ENCODE results near the gene TP53BP1.
"Not testable (repeated sequence)": the region's sequence is repeated elsewhere in the genome, so short reads cannot be mapped to it uniquely, and the experiment has no call there.

TP53BP1 gene

DNA sequence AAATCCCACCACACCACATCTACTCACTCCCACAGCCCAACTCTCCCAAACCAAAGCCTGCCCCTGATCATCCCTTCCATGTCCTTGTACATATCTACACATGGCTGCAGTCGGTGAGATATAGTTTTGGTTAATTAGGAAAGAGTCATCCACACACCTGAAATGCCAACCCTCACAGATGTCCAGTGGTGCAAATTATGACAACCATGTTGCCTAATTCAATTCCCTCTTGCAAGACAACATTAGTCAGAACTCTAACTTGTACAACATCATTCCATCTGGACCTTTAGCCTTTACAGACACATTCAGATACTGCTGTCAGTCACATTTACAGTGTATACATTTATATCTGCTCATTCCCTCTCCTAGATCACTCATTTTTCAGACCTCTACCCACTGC is 80.9 kb downstream of the TP53BP1 start:
- no peak for DNase-seq

DNA sequence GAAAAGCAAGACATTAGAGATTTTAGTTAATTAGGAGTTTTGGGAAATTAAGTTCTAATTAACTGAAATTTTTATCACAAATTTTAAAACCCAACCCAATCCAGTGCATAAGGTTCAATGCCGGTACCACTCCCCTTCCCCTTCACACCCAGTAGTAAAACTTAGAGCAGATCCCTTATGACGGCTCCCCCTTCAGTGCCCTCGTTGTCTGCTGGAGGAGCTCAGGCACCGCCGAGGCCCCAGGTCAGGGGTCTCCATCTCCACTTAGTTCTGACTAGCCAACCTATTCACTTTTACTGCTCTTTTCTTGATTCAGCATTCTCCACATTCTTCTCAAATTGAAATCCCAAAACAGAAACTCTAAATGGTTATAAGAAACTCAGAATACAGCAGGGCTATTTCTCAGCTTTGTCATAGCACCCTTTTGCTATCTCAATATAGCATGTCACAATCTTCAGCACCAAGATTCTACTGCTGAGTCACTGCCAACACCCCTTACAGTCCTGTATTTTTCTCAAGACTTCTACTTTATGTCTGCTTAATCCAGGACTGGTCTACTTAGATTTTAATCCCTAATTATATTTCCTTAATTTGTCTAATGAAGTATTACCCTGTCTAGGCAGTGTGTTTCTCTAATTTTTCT is 82.3 kb downstream of the TP53BP1 start:
- DNase-seq: no peak

- DNase-seq: no peak
Observed at GRCh38 chr15:43408789-43409188, 84.2 kb downstream of the TP53BP1 start.

- no peak for DNase-seq
Observed at GRCh38 chr15:43406808-43407207, 86.1 kb downstream of the TP53BP1 start.

GRCh38 chr15:43406189-43406588 is 86.8 kb downstream of the TP53BP1 start:
- no peak for DNase-seq

- peak; percentile 56 to 69 for DNase-seq
Observed at GRCh38 chr15:43404130-43404529, 88.8 kb downstream of the TP53BP1 start.

- DNase-seq: no peak
Observed at GRCh38 chr15:43403616-43404015, 89.3 kb downstream of the TP53BP1 start.

DNA sequence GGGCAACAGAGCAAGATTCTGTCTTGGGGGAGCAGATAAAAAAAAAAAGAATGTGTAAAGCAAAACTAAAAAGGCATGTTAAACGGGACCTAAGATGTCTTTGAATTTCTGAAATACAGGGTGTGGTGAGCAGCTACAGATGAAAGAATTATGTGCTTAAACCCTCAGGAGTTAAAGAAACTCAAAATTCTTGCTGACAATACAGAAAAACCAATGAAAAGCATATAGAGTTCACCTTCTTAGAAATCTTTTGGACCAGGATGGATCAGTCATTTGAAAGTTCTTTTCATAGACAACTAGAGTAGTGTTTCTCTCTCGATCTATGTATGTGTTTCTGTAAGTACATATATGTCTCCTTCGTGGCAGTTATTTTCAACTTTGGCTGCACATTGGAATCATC is 90.7 kb downstream of the TP53BP1 start:
- DNase-seq: no peak

DNA sequence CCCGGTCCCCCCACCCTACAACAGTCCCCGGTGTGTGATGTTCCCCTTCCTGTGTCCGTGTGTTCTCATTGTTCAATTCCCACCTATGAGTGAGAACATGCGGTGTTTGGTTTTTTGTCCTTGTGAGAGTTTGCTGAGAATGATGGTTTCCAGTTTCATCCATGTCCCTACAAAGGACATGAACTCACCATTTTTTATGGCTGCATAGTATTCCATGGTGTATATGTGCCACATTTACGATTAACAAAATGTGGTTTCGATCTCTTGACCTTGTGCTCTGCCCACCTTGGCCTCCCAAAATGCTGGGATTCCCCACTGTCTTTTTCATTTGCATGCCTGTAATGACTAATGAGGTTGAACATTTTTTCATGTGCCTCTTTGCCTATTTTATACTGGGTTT is 99.4 kb downstream of the TP53BP1 start:
- DNase-seq: not testable (repeated sequence)

DNA sequence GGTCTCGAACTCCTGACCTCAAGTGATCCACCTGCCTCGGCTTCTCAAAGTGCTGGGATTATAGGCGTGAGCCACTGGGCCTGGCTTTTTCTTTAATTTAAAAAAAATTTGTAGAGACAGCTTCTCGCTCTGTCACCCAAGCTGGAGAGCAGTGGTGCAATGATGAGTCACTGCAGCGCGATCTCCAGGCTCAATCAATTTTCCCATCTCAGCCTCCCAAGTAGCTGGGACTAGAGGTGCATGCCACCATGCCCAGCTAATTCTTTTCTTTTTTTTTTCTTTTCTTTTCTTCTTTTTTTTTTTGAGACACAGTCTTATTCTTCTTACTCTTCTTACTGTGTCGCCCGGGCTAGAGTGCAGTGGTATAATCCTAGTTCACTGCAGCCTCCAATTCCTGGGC is 102.2 kb downstream of the TP53BP1 start:
- no peak for DNase-seq

DNA sequence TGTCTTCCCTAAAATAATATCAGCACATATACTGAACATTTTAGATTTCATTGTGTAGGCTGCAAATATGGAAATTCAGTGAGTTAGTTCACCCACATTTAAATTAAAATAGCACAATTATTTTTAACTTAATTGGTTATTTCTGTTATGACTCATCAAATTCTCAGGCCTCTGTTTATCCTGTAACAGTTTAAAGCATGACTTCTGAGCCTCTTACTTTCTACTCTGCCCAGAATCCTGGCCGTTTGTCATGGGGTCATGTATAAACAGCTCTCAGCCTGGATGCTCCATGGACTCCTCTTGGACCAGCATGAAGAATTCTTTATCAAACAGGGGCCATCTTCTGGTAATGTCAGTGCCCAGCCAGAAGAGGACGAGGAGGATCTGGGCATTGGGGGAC is 109.9 kb downstream of the TP53BP1 start:
- no peak for DNase-seq

GRCh38 chr15:43382310-43382709 is 110.6 kb downstream of the TP53BP1 start:
- DNase-seq: peak in 1 of 2 experiments; percentile 30

GRCh38 chr15:43378601-43379000 is 114.4 kb downstream of the TP53BP1 start:
- no peak for DNase-seq

DNA sequence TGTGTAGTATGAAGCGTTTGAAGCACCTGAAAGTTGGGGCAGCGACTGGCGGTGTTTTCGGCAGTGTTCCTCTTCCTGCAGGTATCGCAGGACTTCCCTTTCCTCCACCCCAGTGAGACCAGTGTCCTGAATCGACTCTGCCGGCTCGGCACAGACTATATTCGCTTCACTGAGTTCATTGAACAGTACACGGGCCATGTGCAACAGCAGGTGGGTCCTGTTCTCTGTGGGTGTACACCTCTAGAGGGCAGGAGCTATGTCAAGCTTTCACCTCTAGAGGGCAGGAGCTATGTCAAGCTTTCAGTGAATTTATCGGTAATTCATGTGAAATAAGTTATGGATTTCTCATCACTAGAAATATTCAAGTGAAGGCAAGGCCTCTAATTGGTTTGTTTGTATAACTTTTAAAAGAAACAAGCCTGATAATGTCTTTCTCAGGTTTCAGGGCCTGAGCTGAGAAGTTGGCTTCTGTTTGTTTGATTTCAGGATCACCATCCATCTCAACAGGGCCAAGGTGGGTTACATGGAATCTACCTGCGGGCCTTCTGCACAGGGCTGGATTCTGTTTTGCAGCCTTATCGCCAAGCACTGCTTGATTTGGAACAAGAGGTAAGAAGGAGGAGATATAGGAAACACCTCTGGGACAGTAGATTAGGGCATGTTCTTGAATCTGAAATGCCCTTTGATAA is 116.8 kb downstream of the TP53BP1 start:
- peak in 1 of 2 experiments; percentile 53 for DNase-seq

DNA sequence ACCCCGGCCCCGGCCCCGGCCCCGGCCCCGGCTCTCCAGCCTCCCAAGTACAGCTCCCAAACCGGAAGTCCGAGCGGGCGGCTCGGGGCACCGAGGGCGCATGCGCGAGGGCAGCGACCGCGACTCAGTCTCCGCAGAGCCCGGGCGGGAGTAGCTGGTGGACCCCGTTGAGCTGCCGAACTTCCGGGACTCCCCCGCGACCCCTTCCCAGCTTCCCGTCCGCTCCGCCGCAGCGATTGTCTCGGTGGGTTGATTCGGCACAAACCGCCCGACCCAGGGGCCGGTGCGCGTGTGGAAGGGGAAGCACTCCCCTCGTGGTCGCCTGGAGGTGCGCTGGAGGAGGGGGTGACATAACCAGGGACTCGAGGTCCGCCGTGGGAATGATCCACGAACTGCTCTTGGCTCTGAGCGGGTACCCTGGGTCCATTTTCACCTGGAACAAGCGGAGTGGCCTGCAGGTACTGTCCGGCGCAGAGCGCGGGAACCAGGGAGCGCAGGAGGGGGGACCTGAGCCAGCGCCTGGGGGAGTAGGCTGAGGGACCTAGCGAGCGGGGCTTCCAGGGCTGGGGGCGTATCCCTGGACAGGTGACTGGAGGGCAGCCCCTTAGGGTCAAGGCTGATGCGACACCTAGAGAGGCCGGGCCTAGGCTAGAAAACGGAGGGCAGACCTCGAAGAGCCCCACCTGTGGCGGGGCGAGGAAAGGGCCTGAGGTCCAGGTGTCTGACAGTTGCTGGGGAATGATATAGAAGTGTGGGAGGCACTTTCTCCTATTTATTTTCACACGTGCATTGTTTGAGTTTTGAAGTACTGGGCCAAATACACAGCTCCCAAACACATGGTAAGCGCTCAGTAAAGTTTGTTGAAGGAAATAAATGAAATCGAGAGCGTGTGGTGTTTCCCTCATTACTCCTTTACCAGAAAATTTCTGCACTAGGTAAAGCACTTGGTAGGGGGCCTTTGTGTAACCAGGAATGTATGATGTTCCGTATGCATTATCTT is 121.7 kb downstream of the TP53BP1 start, which contains the start of the genes TUBGCP4 and ZSCAN29:
Gene TUBGCP4, plus strand, starts transcription at position 127 of the 1,000 bp plus-strand sequence. Its CDS starts 254 bp downstream, at position 381.
Gene ZSCAN29, minus strand, starts transcription at position 69 of the 1,000 bp plus-strand sequence. CDS start 1,130 bp downstream, outside the sequence.
- DNase-seq: peak; percentile 86 to 94

- peak in 1 of 2 experiments; percentile 50 for DNase-seq
Observed at GRCh38 chr15:43370310-43370974, 122.5 kb downstream of the TP53BP1 start.

DNA sequence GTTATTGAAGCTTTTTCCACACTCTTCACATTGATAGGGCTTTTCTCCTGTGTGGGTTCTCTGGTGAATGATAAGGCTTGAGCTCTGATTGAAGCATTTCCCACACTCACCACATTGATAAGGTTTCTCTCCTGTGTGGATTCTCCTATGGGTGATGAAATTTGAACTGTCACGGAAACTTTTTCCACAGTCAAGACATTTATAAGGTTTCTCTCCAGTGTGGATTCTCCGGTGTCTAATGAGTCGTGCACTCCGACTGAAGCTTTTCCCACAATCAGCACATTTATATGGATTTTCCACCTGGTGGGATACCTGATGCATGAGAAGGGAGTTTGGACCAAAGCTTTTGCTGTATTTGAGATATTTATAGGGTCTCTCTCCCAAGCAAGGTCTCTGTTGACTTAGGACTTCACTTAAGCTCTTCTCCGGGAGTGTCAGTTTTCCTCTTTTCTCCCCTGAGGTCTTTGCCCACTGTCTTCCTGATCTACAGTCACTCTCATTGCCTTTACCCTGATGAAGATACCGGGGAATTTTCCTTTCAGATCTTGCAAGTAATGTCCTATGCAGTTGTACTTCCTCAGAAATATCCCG is 131.5 kb downstream of the TP53BP1 start:
- no peak for DNase-seq

DNA sequence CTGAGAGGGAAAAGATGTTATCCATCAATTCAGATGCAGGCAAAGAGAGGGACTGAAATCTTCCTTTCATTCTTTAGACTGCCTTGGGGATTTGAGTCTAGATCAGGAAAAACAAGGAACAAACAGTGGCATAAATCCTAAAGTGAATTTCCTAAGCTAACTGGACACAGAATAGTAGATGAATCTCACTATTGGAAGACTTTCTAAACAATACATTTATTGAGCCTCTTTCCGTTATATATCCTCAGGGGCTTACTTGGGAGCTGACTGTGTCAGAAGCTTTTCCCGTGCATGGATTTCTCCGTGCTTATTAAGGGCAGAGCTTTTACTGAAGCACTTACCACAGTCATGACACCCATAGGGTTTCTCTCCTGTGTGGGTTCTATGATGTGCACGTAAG is 132.1 kb downstream of the TP53BP1 start:
- DNase-seq: no peak
